ENCODE measurements around the gene DAD1.
"Not testable (repeated sequence)": the region's sequence is repeated elsewhere in the genome, so short reads cannot be mapped to it uniquely, and the experiment has no call there.

Gene DAD1

DNA sequence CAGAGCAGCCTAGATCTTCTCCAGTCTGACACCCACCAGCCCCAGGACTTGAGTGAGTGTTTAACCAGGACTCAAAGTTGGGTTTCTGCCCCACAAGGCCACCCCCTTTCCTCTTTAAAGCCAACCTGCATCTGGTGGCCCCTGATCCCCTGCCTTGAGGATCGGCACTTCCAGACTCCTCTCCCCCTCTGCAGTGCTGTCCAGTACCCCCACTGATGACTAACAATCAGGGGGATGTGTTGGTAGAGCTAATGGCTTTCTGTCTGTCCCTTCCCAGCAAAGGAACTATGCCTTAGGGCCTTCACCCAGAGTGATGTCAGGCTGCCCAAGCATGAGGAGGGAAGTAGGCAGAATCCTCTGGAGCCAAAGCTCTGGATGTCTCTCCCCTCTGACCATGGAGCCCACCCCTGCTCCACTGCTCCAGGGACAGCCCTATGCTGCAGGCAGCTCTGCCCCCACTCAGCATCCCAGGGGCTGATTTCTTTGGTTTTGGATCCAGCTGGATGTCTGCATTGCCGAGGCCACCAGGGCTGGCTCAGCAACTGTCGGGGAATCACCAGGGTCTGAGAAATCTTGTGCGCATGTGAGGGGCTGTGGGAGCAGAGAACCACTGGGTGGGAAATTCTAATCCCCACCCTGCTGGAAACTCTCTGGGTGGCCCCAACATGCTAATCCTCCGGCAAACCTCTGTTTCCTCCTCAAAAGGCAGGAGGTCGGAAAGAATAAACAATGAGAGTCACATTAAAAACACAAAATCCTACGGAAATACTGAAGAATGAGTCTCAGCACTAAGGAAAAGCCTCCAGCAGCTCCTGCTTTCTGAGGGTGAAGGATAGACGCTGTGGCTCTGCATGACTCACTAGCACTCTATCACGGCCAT is 42.9 kb downstream of the DAD1 start:
- no peak overlapping the region for H3K23ac ChIP-seq (ENCODE audit: low read length)
- H3K27me3 ChIP-seq (ENCODE audit: insufficient read depth, low read length, poor library complexity), result no peaks in the 10 kb centered on the region
- H3K9ac ChIP-seq (ENCODE audit: low read length), result peak overlapping the region; percentile 16
- no peak overlapping the region for H2BK15ac ChIP-seq (replicated peaks; ENCODE audit: low read depth)
- no CpG with 5 or more reads among the region's 9 CpGs for WGBS (ENCODE audit: extremely low coverage, insufficient coverage, low lambda C conversion rate)
- H3K27ac ChIP-seq (ENCODE audit: low read depth, low read length), result peak overlapping the region; percentile 51
- no peak overlapping the region for H4K8ac ChIP-seq (ENCODE audit: low read depth, low read length)
- no peaks in the 10 kb centered on the region for H3K79me1 ChIP-seq (ENCODE audit: low read length)
- peak overlapping the region; percentile 66 for H3K56ac ChIP-seq (ENCODE audit: low read length)
- peak overlapping the region; percentile 8 for H3K18ac ChIP-seq (ENCODE audit: low read length)
- no peak overlapping the region for H2BK120ac ChIP-seq (ENCODE audit: low read depth, low read length)
- H3K4ac ChIP-seq (ENCODE audit: low read depth, low read length), result peak overlapping the region; percentile 38
- H3K4me2 ChIP-seq (ENCODE audit: low read length), result no peak overlapping the region
- H3K36me3 ChIP-seq (ENCODE audit: control insufficient read depth, insufficient read depth, low read length), result no peaks in the 10 kb centered on the region
- H3K79me2 ChIP-seq (ENCODE audit: control insufficient read depth, insufficient read depth, low read length), result no peaks in the 10 kb centered on the region
- peak overlapping the region; percentile 52 for H2BK5ac ChIP-seq (ENCODE audit: low read length)
- peak overlapping the region; percentile 66 for H2AK5ac ChIP-seq (ENCODE audit: low read length)
- H4K5ac ChIP-seq (ENCODE audit: low read length), result no peak overlapping the region
- DNase-seq, result peak; percentile 36
- H3K4me3 ChIP-seq (ENCODE audit: low read length), result no peak overlapping the region
- H3K4me1 ChIP-seq (ENCODE audit: control insufficient read depth, low read depth, low read length), result peaks cover 14% of the 10 kb centered on the region

DNA sequence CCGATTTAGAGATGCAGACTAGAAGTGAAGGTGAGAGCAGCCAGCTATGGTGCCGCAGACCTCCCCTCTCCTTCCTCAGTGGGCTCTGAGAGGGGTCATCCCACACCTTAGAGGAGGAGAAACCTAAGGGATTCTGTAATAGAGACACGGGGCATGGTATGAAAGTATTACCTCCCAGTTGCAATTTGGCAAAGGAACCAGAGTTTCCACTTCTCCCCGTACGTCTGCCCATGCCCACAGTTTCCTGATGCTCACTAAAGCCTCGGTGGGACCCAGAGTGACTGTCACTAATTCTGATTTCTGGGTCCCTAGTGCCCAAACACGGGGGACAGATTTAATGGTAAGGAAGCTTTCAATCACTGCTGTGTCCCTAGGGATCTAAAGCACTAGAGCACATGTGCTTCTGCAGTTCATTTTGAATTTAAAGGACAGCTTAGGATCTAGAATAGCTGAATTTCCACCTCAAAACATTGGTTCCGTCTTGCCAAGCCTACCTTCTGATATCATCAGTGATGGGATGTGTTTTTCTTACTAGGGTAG is 44.1 kb downstream of the DAD1 start:
- no peak overlapping the region for H2BK15ac ChIP-seq (replicated peaks; ENCODE audit: low read depth)
- no peak overlapping the region for H3K4me2 ChIP-seq (ENCODE audit: low read length)
- no peak overlapping the region for H4K8ac ChIP-seq (ENCODE audit: low read depth, low read length)
- no peak overlapping the region for H3K4me3 ChIP-seq (ENCODE audit: low read length)
- H3K79me1 ChIP-seq (ENCODE audit: low read length), result no peaks in the 10 kb centered on the region
- peak overlapping the region; percentile 9 for H3K18ac ChIP-seq (ENCODE audit: low read length)
- no peaks in the 10 kb centered on the region for H3K36me3 ChIP-seq (ENCODE audit: control insufficient read depth, insufficient read depth, low read length)
- H4K5ac ChIP-seq (ENCODE audit: low read length), result no peak overlapping the region
- H3K27me3 ChIP-seq (ENCODE audit: insufficient read depth, low read length, poor library complexity), result no peaks in the 10 kb centered on the region
- H2AK5ac ChIP-seq (ENCODE audit: low read length), result no peak overlapping the region
- H3K56ac ChIP-seq (ENCODE audit: low read length), result no peak overlapping the region
- H3K79me2 ChIP-seq (ENCODE audit: control insufficient read depth, insufficient read depth, low read length), result no peaks in the 10 kb centered on the region
- H3K4me1 ChIP-seq (ENCODE audit: control insufficient read depth, low read depth, low read length), result peaks cover 10% of the 10 kb centered on the region
- no peak overlapping the region for H3K23ac ChIP-seq (ENCODE audit: low read length)
- no peak for DNase-seq
- no CpG with 5 or more reads among the region's 8 CpGs for WGBS (ENCODE audit: extremely low coverage, insufficient coverage, low lambda C conversion rate)
- H2BK120ac ChIP-seq (ENCODE audit: low read depth, low read length), result no peak overlapping the region
- no peak overlapping the region for H3K27ac ChIP-seq (ENCODE audit: low read depth, low read length)
- H2BK5ac ChIP-seq (ENCODE audit: low read length), result no peak overlapping the region
- H3K4ac ChIP-seq (ENCODE audit: low read depth, low read length), result no peak overlapping the region
- H3K9ac ChIP-seq (ENCODE audit: low read length), result no peak overlapping the region

DNA sequence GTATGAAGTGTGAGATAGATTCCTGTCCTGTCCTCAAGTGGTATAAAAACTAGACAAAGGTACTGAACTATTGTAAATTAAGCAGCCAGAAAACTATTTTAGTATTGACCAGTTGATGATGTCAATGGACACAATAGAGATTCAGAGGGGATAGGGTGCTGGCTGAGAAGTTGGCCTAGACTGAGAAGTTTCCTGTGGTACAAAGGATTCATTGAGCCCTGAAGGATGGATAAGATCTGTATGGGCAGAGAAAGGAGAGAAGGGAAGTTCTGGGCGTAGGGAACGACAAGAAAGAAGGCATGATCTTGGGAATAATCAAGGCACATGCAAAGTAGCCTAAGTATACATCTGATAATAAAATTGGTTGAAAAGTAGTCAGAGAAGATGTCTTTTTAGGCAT is 44.6 kb downstream of the DAD1 start:
- Histone ChIP-seq H3K23ac (ENCODE audit: low read length) (no peak overlapping the region), H2AK5ac (ENCODE audit: low read length) (no peak overlapping the region), H3K56ac (ENCODE audit: low read length) (no peak overlapping the region), H3K18ac (ENCODE audit: low read length) (no peak overlapping the region), H4K5ac (ENCODE audit: low read length) (no peak overlapping the region), H2BK15ac (replicated peaks; ENCODE audit: low read depth) (no peak overlapping the region), H3K27ac (ENCODE audit: low read depth, low read length) (no peak overlapping the region), H3K79me1 (ENCODE audit: low read length) (no peaks in the 10 kb centered on the region), H4K8ac (ENCODE audit: low read depth, low read length) (no peak overlapping the region), H3K79me2 (ENCODE audit: control insufficient read depth, insufficient read depth, low read length) (no peaks in the 10 kb centered on the region), H3K4ac (ENCODE audit: low read depth, low read length) (no peak overlapping the region), H3K4me1 (ENCODE audit: control insufficient read depth, low read depth, low read length) (peaks cover 8% of the 10 kb centered on the region), H3K9ac (ENCODE audit: low read length) (no peak overlapping the region), H2BK5ac (ENCODE audit: low read length) (no peak overlapping the region), H3K4me2 (ENCODE audit: low read length) (no peak overlapping the region), H2BK120ac (ENCODE audit: low read depth, low read length) (no peak overlapping the region), H3K27me3 (ENCODE audit: insufficient read depth, low read length, poor library complexity) (no peaks in the 10 kb centered on the region), H3K4me3 (ENCODE audit: low read length) (no peak overlapping the region), H3K36me3 (ENCODE audit: control insufficient read depth, insufficient read depth, low read length) (no peaks in the 10 kb centered on the region)
- no peak for DNase-seq
- WGBS (ENCODE audit: extremely low coverage, insufficient coverage, low lambda C conversion rate), result no CpG with 5 or more reads among the region's 2 CpGs

DNA sequence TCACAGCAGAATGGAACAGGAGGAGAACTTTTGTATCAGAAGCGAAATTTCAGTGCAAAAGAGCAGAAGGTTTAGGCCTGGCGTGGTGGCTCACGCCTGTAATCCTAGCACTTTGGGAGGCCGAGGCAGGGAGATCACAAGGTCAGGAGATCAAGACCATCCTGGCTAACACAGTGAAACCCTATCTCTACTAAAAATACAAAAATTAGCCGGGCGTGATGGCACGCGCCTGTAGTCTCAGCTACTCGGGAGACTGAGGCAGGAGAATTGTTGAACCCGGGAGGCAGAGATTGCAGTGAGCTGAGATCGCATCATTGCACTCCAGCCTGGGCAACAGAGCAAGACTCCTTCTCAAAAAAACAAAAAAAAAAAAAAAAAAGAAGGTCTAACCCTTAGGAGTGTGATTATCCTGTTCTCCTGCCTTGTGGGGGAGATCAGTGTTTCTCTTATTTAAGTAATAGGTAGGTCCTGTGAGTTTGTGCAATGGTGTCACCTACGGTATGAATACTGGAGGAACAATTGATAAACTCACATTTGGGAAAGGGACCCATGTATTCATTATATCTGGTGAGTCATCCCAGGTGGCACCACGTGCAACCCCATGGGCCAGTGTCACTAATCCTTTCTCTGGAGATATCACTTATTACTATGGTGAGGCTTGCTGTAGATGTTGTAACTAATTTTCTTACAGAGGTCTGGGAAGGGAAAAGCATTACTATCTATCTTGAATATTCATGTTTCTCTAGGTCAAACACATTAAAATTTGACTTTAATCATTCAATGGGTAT is 45.3 kb downstream of the DAD1 start:
- not testable (repeated sequence) for H3K79me2 ChIP-seq (ENCODE audit: control insufficient read depth, insufficient read depth, low read length); H3K23ac ChIP-seq (ENCODE audit: low read length); H3K56ac ChIP-seq (ENCODE audit: low read length); H3K79me1 ChIP-seq (ENCODE audit: low read length); H3K36me3 ChIP-seq (ENCODE audit: control insufficient read depth, insufficient read depth, low read length); H2BK120ac ChIP-seq (ENCODE audit: low read depth, low read length); H2BK15ac ChIP-seq (replicated peaks; ENCODE audit: low read depth); H4K8ac ChIP-seq (ENCODE audit: low read depth, low read length); H3K4me1 ChIP-seq (ENCODE audit: control insufficient read depth, low read depth, low read length); H3K4me2 ChIP-seq (ENCODE audit: low read length); H3K27me3 ChIP-seq (ENCODE audit: insufficient read depth, low read length, poor library complexity); H3K4ac ChIP-seq (ENCODE audit: low read depth, low read length); H3K9ac ChIP-seq (ENCODE audit: low read length); H2BK5ac ChIP-seq (ENCODE audit: low read length); DNase-seq; H2AK5ac ChIP-seq (ENCODE audit: low read length); H4K5ac ChIP-seq (ENCODE audit: low read length); H3K4me3 ChIP-seq (ENCODE audit: low read length); H3K18ac ChIP-seq (ENCODE audit: low read length); H3K27ac ChIP-seq (ENCODE audit: low read depth, low read length)
- no CpG with 5 or more reads among the region's 13 CpGs for WGBS (ENCODE audit: extremely low coverage, insufficient coverage, low lambda C conversion rate)

DNA sequence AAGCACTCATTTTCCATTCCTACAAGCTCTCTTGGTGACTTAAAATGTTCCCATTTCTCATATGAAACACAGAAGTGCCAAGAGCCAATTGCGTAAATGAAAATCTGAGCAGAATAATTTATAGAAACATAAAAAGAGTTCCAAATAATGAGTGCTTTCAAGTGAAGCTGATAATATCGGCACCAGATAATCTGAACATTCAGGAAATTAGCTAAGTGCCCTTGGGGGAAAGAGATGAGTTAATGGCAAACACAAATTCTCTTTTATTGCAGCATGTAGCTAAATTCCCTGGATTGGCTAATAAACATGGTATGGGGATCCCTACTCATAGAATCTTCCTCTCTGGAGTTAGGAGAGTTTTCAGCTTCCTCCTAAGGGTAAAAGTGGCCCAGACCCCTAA is 46.7 kb downstream of the DAD1 start:
- Histone ChIP-seq H3K23ac (ENCODE audit: low read length) (no peak overlapping the region), H3K4me2 (ENCODE audit: low read length) (no peak overlapping the region), H2BK5ac (ENCODE audit: low read length) (no peak overlapping the region), H3K56ac (ENCODE audit: low read length) (no peak overlapping the region), H3K36me3 (ENCODE audit: control insufficient read depth, insufficient read depth, low read length) (no peaks in the 10 kb centered on the region), H3K27me3 (ENCODE audit: insufficient read depth, low read length, poor library complexity) (no peaks in the 10 kb centered on the region), H3K4ac (ENCODE audit: low read depth, low read length) (no peak overlapping the region), H2BK15ac (replicated peaks; ENCODE audit: low read depth) (no peak overlapping the region), H2AK5ac (ENCODE audit: low read length) (no peak overlapping the region), H3K4me1 (ENCODE audit: control insufficient read depth, low read depth, low read length) (peaks cover 8% of the 10 kb centered on the region), H4K8ac (ENCODE audit: low read depth, low read length) (no peak overlapping the region), H4K5ac (ENCODE audit: low read length) (no peak overlapping the region), H3K18ac (ENCODE audit: low read length) (no peak overlapping the region), H3K4me3 (ENCODE audit: low read length) (no peak overlapping the region), H3K27ac (ENCODE audit: low read depth, low read length) (no peak overlapping the region), H3K79me1 (ENCODE audit: low read length) (no peaks in the 10 kb centered on the region), H3K79me2 (ENCODE audit: control insufficient read depth, insufficient read depth, low read length) (no peaks in the 10 kb centered on the region), H2BK120ac (ENCODE audit: low read depth, low read length) (no peak overlapping the region), H3K9ac (ENCODE audit: low read length) (no peak overlapping the region)
- DNase-seq, result no peak
- no CpG with 5 or more reads among the region's 2 CpGs for WGBS (ENCODE audit: extremely low coverage, insufficient coverage, low lambda C conversion rate)
